ENCODE data around the gene NOTCH3.

The NOTCH3 gene

GRCh38 chr19:15122331-15123030 is 78.3 kb downstream of the NOTCH3 start:
- no peak for DNase-seq

- DNase-seq, result no peak
Observed at GRCh38 chr19:15120135-15121026, 80.4 kb downstream of the NOTCH3 start.

- DNase-seq, result no peak
Observed at GRCh38 chr19:15118789-15119494, 81.9 kb downstream of the NOTCH3 start.

- DNase-seq, result no peak
Observed at GRCh38 chr19:15118248-15118647, 82.5 kb downstream of the NOTCH3 start.

GRCh38 chr19:15116856-15117255 is 83.9 kb downstream of the NOTCH3 start:
- DNase-seq, result no peak

DNA sequence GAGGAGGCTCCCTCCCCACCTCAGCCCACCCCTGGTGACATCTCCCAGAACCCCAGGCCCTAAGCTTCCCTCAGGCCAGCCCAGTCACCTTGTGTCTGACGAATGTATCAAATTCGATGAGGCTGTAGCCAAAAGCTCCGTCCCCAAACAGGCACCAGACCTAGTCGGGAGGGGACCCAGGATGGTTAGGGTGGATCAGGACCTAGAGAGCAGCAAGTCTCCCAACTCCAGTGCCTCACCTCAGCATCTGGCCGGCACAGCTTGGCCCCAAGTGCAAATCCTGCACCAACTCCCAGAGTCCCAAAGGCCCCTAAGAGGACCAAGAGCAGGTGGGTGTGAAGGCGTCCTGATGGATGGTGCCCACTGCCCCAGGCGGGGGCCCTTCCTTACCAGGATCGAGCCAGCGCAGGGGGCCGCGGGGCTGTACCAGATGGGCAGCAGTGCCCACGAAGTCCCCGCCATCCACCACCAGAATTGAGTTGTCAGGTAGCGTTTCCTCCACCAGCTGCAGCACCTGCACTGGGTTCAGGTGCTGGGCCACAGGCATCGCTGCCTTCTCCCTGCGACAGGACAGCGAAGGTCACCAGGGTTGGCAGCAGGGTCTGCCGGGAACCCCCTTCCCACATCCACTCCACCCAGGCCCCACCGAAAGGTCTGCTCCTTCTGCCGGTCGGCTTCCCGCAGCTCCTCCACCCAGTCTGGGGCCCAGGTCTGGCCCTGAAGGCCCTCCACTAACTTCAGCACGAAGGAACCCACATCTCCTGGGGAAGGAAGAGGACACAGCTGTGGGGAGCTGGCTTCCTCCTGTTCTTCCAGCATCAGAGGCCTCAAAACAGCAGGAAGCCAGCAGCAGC is 84.8 kb downstream of the NOTCH3 start:
- no peak for DNase-seq

DNA sequence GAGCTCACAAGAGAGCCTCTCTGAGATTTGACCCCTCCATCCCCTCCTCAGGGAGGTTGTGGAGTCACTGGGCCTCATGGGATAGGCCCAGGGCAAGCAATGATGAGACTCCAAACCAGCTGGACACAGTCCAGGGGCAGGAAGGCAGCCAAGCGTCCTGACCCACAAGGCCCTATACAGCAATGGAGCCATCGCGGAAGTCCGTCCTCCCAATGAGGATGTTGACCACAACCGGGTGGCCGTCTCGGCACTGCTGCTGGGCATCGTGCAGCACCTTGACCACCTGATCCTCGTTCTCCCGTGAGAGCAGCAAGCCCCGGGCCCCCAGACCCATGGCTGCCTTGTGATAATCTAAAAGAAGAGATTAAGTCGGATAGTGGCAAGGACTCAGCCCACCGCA is 85.7 kb downstream of the NOTCH3 start:
- no peak for DNase-seq

- no peak for DNase-seq
Observed at GRCh38 chr19:15114153-15114540, 86.6 kb downstream of the NOTCH3 start.

GRCh38 chr19:15113245-15114152 is 87.3 kb downstream of the NOTCH3 start:
- DNase-seq, result no peak

DNA sequence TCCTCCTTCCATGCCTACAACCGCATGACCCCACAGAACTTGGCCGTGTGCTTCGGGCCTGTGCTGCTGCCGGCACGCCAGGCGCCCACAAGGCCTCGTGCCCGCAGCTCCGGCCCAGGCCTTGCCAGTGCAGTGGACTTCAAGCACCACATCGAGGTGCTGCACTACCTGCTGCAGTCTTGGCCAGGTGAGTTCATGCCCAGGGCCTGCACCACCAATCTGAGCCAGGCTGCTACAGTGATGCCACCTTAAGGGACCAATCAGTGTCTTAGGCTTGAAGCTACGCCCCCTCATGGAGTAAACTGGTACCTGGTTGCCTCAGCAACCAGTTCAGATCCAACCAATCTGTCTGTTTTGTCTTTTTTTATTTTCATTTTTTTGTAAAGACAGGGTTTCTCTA is 88.4 kb downstream of the NOTCH3 start:
- no peak for DNase-seq

GRCh38 chr19:15111758-15112157 is 89.0 kb downstream of the NOTCH3 start:
- DNase-seq, result no peak

- DNase-seq, result no peak
Observed at GRCh38 chr19:15110418-15110815, 90.4 kb downstream of the NOTCH3 start.

- DNase-seq, result no peak
Observed at GRCh38 chr19:15109768-15110417, 90.9 kb downstream of the NOTCH3 start.

Data from activated naive CD4-positive, alpha-beta T cell treated with anti-CD3 and anti-CD28 coated beads, Interleukin-2, amount 50 U/mL, for 16 hours (primary cell).